HG03135 (cell line): ENCODE data around the gene SPATA46.
"Not testable (repeated sequence)": the region's sequence is repeated elsewhere in the genome, so short reads cannot be mapped to it uniquely, and the experiment has no call there.

ENCODE experiments used
- ATAC-seq: cut with Tn5 transposase; IDR thresholded peaks from one replicate; pipeline ENCODE4 v1.9.1; 2021; ENCODE audit warnings: mild to moderate bottlenecking, moderate library complexity; ENCODE audit not compliant: unreplicated experiment

Gene SPATA46, protein sequence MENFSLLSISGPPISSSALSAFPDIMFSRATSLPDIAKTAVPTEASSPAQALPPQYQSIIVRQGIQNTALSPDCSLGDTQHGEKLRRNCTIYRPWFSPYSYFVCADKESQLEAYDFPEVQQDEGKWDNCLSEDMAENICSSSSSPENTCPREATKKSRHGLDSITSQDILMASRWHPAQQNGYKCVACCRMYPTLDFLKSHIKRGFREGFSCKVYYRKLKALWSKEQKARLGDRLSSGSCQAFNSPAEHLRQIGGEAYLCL

DNA sequence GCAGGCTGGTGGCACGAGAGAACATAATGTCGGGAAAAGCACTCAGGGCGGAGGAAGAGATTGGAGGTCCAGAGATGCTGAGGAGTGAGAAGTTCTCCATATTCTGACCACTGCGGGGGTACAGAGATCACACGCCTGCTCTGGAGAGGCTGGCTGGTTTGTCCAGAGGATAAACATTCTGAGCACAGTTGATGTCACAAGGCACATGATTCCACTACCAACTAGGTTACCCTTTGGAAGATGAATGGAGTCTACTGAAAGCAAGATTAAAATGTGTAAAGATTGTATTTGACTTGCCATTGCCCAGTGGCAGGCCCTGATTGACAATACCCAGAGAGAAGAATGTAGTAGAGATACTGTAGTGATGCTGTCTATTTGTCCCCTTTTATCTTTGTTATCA is at the start of gene SPATA46:
Gene SPATA46, minus strand, starts transcription at position 164 of the 400 bp plus-strand sequence. Its CDS starts 64 bp downstream, at position 100.
- ATAC-seq, result no peak

DNA sequence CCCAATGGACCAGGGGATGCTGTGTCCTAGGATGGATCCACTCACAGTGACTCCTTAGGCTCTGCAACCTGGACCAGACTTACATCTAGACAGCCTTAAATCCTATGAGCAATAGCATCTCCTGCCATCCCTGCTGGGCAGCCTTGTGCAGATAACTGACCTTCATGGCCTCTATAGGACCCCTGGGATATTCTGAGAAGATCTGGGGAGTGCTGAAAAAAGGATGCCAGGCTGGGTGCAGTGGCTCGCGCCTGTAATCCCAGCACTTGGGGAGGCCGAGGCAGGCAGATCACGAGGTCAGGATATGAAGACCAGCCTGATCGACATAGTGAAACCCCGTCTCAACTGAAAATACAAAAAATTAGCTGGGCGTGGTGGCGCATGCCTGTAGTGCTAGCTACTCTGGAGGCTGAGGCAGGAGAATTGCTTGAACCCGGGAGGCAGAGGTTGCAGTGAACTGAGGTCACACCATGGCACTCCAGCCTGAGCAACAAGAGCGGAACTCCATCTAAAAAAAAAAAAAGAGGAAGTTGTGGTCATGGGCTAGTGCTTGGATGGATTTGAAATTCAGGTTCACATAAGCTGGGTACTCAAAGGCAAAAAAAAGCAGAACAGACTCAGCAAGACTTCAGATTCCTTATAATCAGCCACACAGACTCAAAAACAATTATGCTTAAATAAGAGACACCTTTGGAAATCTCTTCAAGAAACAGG is 46.2 kb upstream of the SPATA46 start:
- no peak for ATAC-seq

DNA sequence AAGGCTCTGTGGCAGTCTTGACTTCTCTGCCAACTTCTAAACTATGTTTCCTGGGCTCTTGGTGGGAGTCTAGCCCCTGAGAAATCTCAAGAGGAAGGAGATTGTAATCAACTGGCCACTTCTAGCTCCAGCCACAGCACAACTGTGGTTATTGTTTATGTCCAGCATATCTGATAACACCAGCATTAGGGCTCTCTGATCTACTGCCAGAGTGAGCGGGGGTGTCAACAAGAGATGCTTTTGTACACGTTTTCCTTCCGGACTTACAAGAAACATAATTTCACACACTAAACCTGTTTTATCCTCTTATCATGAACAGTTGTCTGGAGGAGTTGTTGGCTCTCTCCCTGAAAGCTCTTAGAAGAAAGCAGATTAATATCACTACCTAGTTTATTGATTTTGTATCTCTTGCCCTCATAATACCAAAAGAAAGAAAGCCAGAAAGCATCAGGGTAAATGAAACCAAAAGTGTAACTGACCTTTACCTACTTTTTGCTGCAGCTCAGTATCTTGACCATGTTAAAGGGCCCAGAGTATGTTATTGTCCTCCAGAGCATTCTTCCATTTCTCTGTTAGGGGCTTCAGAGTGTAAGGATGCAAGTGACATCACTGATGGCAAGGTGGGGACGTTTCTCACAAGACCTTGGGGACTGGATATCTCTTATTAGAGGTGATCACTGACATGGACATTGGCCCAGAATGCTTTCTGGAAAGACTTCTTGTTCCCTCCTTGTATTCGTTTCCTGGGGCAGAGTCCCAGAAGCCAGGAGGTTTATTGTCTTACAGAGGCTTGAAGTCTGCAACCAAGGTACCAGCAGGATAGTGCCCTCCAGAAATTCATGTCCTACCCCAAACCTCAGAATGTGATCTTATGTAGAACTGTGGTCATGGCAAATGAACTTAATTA is 44.9 kb upstream of the SPATA46 start:
- no peak for ATAC-seq

DNA sequence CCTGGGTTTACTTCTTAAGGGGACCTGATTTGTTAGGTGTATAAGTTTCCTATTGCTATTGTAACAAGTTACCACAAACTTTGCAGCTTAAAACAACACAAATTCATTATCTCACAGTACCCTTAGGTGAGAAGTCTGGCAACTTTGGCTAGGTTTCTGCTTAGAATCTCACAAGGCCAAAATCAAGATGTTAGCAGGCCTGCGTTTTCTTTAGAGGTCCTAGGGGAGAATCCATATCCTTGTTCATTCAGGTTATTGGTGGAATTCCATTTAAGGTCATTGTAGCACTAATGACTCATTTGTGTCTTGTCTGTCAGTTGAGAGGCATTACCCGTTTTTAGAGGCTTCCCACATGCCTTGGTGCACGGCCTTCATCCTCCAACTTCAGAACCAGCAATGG is 43.5 kb upstream of the SPATA46 start:
- ATAC-seq, result no peak

DNA sequence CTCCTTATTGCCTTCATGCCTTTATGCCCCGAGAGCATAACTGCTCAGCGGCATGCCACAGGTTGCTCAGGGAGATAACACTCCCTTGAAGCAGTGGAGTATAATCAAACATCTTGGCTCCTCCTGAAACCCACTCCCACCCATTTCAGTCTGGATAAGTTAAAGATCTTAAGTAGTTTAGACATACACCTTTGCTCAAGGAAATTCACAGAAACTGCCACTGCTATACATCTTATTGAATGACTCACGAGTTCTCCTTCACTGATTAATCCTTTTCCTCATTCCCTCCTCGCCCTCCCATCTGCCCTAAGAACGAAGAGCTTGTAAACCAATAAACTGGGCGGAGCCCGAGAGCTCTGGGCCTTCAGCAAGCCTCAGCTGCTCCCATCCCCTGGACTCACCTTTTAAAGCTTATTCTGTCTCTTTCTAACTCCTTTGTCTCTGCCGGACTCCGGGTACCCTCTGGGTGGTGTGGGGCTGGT is 42.8 kb upstream of the SPATA46 start:
- not testable (repeated sequence) for ATAC-seq

DNA sequence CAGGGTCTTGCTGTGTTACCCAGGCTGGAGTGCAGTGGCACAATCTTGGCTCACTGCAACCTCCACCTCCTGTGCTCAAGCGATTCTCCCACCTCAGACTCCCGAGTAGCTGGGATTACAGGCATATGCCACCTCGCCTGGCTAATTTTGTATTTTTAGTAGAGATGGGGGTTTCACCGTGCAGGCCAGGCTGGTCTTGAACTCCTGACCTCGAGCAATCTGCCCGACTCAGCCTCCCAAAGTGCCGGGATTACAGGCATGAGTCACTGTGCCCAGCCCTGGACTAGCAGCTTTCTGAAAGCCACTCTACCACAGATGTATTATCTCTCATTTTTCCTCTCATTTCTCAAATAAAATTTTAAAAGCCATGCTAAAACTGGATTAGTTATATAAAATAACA is 41.9 kb upstream of the SPATA46 start:
- ATAC-seq, result not testable (repeated sequence)

DNA sequence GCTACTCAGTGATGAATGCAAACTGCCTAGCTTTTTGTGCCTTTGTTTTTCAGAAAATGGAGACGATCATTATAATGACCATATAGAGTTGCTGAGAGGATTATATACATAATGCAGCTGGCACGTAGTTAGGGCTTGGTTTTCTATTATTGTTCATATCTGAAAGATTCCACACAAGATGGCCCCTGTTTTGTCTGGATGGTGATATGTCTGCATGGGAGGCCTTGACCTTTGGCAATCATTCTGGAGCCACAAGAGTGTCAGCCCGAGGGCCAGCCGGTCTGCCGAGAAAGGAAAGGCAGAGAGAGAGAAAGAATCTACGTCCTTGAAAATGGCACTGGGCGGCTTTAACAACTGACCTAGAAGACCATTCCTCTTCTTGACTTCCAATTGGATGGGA is 41.0 kb upstream of the SPATA46 start:
- no peak for ATAC-seq

DNA sequence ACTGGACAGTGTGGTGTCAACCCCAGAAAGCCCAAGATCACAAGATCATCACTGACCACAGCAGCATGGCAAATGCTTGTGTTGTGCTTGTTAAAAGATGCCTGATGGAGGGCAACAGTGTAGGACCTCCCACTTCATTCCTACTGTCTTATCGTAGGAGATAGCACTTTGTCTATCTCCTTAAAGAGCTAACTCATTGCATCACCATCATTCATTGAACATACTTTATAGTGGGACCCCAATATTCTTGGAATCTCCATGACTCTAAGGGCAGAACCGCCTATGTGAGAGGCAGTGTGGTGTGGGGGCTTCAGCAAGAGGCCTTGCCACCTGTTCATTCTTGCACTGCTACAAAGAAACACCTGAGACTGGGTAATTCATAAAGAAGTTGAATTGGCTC is 40.3 kb upstream of the SPATA46 start:
- no peak for ATAC-seq

DNA sequence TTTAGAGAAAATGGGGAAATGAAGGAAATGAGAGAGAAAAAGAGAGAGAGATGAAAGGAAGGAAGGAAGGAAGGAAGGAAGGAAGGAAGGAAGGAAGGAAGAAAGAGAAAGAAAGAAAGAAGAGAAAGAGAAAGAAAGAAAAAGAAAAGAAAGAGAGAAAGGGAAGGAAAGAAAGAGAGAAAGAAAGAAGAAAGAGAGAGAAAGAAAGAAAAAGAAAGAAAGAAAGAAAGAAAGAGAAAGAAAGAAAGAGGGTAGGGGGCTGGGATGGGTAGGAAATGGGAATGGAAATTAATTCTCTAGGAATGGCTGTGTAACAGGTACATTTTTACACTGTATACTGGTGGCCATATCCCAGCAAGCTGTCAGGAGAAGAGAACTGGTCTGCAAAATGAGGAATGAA is 39.6 kb upstream of the SPATA46 start:
- ATAC-seq, result no peak

DNA sequence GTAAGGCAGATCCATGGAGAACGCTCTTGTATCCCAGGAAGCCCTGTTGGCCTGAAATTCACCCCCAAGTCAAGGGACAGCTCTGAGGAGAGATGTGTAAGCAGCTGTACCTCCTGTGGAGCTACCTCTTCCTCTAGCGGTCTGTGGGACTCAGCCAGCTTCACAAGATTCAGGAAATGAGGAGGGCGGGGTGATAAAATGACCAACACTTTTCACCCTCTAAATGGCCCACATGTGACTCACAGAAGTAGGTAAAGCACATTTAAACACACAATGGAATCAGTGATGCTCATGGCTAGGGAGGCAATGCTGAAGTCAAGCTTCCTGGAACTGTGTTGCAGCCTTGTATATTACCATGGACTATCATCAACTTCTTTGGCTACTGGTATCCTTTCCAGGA is 35.3 kb upstream of the SPATA46 start, which contains the start of gene SH2D1B:
Gene SH2D1B, minus strand, starts transcription at position 135 of the 400 bp plus-strand sequence. Its CDS starts 120 bp downstream, at position 15.
- no peak for ATAC-seq

DNA sequence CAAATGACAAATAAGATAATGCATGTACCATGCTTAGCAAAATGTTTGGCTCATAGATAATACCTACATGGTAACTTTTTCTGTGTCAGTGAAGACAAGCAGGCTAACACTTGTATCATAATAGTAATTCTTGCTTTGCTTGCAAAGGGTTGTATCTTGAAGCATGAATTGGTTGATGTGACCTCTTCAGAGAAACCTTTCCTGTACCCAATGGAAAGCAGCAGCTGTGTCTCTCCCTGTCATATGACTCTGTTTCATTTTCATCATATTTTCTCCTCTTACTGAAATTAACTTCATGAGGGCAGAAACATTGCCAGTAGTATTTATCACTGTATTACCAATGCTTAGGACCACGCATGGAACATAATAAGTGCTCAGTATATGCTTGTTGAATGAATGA is 30.9 kb upstream of the SPATA46 start:
- ATAC-seq, result no peak

DNA sequence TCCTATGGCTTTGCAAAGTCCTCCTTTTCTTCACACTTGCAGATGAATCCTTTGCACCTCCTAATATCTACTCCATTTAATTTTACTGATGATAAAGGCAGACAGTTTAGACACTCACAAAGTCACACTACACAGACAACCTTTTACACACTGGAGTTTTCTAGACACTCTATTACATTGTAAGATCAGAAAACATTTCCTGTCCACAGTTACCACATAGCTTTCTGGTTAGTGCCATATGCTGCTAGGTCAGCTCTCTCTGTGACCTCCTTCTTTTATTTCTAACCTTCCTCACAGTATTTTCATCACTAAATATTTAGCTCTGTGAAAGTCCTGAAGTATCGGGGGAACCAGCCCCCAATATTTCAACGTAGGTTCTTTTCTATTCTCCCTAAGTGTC is 30.2 kb upstream of the SPATA46 start:
- no peak for ATAC-seq

DNA sequence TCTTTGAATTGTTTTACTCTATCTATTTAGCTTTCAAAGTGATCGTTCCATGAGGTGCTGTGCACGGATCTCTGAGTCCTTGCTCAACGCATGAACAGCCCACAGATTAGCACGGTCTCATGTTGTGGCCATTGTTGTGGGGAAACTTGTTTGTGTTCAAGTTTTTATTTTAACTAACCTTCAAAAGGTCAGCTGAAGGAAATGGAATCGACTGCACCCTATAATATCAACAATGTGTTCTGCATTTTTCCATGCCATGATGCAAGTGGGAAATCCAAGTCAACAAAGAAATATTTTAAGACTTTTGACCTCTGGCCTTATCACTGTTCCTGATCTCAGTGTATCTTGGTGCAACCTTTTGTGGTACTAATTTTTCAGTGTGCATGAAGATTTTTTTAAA is 29.1 kb upstream of the SPATA46 start:
- ATAC-seq, result no peak

DNA sequence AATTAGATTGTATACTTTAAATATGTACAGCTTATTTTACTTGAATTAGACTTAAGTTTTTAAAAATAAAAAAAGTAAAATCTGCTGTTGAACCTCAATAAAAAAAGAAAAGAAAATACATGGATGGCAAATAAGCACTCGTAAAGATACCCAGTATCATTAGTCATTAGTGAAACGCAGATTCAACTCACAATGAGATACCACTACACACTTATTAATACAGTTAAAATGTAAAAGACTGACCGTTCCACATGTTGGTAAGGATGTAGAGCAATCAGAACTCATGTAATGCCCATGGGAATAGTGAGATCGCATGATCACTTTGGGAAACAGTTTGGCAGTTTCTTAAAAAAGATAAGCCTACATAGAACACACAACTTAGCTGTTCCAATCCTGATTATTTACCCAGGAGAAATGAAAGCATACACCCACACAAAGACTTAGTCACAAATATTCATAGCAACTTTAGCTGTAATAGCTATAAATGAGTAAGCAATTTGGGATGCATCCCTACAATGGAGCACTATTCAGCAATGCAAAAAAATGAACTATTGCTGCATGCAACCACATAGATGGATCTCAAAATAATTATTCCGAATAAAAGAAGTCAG is 28.0 kb upstream of the SPATA46 start:
- no peak for ATAC-seq

DNA sequence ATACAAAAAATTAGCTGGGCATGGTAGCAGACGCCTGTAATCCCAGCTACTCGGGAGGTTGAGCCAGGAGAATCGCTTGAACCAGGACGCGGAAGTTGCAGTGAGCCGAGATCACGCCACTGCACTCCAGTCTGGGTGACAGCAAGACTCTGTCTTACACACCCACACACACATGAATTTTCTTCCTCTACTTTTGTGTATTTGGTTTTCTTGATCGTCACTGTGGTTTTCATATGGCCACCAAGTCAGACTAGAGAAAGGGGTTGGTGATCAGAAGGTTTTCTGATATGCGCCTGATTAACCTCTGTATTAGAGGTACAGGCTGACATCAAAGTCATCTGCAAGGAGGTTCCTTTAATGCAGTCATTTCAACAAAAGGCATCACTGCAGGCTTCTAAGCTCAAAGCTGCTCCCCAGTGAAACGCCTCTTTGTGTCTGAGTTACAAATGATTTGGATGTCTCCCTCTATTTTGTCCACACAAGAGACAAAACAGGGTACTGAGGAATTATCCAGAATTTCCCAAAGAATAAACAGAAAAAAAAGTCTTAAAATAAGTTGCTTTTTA is 24.2 kb upstream of the SPATA46 start:
- no peak for ATAC-seq

DNA sequence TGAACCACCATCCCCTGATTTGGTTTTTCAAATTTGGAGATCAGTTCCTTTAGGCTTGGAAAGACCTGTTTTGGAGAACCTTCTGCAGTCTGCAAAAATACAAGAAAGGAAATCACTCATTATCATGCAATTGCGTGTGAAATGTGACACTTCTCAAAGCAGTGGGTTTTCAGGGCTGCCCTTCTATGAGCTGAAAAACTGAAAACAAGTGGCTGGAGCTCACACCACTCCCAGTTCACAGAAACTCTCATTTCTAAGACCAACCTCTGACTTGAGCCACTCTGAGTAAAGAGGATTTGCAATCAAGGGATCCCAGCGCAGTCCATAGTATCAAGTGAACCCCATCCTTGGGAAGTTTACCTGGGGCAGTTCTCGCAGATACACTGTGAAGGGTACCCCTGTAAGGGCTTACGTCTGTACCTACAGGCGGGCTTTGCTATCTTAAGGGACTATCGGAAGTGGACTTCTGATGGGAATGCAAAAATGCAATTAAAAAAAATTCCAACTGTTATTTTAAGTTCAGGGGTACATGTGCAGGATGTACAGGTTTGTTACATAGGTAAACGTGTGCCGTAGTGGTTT is 22.4 kb upstream of the SPATA46 start:
- ATAC-seq, result no peak

DNA sequence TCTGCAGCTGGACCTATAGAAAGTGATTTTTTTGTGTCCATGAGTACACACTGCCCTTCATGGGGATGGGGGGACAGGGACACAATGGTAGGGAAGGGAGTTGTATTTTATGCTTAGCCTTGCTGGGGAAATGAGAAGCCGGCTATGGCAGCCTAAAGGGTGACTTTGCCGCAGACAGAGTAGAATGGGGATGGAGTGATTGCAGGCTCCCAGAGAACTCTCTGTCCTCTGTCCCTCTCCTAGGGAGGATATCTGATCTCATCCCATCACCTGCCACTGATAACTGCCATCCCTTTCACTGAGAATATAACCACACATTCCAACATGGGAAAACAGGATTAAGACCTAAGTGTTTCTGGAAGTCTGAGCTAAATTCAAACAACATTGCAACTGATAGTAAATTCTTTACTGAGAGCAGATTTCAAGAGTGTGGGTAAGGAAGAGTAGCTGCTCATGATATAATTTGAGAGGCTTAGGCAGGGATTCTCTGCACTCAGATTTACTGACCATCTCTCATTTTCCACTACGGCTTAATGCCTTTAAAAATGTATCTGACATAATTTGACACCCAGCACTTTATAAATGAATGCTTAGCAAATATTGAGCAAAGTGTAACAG is 21.4 kb upstream of the SPATA46 start:
- ATAC-seq, result no peak

DNA sequence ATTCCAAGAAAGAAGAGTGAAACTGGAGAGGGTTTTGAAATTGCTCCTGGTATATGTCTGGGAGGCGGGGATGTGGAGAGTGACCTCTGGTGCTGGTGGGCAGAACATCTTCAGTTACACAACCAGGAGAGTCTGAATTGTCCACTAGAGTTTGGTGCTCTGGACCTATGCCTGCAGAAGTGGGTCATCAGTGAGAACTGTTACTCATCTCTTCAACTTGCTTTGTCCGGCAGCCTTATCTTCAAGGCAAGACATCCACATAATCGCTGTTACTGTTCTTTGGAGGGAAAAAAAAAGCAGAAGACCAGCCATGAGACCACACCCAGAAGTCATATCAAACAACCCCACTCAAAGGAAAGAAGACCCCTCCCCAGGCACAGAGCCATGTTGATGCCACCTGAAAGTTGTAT is 20.4 kb upstream of the SPATA46 start:
- ATAC-seq, result no peak

DNA sequence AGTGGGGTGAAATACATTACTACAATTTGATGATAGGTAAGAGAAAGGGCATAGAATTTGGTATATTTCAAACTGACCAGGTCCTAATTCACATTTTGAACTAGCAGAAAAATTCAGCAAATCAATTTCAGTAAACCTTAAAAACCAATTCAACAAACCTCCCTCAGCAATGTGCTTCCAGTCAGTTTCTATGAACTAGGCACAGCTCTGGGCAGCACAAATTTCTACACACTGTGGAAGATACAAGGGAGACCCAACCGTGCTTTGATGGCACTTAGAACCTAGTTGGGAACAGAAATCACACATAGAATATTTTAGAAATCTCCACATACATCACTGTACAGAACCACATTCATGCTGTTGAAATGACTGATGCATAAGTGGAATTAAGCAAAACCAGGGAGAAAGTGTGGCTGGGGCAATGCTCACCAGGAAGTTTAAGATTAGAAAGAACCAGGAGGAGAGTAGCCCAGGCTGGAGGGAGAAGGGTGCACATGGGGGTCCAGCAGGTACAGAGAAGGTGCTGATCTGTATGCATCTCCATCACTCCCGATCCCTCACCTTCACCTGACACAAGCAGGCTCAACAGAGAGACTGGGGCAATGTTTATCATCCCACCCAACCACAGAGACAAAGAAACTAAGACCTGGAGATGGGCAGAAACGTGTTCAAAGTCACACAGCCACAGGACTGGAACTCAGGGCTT is 19.7 kb upstream of the SPATA46 start:
- ATAC-seq, result no peak
